Suppressor macrophage treated with lipopolysaccharide for 4 hours (primary cell): Measurements from ENCODE around the gene ABHD16B.

ENCODE experiments used
- DNase-seq: peaks from one replicate; pipeline ENCODE4 v3.0.0-alpha.2; 2020

Gene ABHD16B

GRCh38 chr20:63881451-63882226 lies 20.3 kb downstream of the ABHD16B start:
- DNase-seq: no peak

- DNase-seq: no peak
Measured at GRCh38 chr20:63882257-63883200, 21.2 kb downstream of the ABHD16B start.

GRCh38 chr20:63883201-63883593 lies 21.9 kb downstream of the ABHD16B start:
- DNase-seq: no peak

- DNase-seq: no peak
Measured at GRCh38 chr20:63884506-63885263, 23.4 kb downstream of the ABHD16B start.

GRCh38 chr20:63885264-63886053 lies 24.2 kb downstream of the ABHD16B start:
- no peak for DNase-seq

- no peak for DNase-seq
Measured at GRCh38 chr20:63886054-63886419, 24.7 kb downstream of the ABHD16B start.

GRCh38 chr20:63886921-63887320 lies 25.6 kb downstream of the ABHD16B start:
- DNase-seq: no peak

- peak; percentile 83 for DNase-seq
Measured at GRCh38 chr20:63889241-63890200, 28.2 kb downstream of the ABHD16B start.

GRCh38 chr20:63890201-63890576 lies 28.9 kb downstream of the ABHD16B start:
- peak; percentile 30 for DNase-seq

GRCh38 chr20:63890616-63891015 lies 29.3 kb downstream of the ABHD16B start:
- no peak for DNase-seq

- no peak for DNase-seq
Measured at GRCh38 chr20:63891061-63892002, 30.0 kb downstream of the ABHD16B start.

- DNase-seq: no peak
Measured at GRCh38 chr20:63892402-63892801, 31.1 kb downstream of the ABHD16B start.

GRCh38 chr20:63893999-63894357 lies 32.7 kb downstream of the ABHD16B start:
- no peak for DNase-seq

- peak; percentile 99 for DNase-seq
Measured at GRCh38 chr20:63894358-63895201, 33.3 kb downstream of the ABHD16B start, which contains the start of gene DNAJC5. DNAJC5 (plus strand) TSS chr20:63895126; CDS start chr20:63928346, 33,220 bp downstream.

- no peak for DNase-seq
Measured at GRCh38 chr20:63895202-63895951, 34.1 kb downstream of the ABHD16B start.

GRCh38 chr20:63895952-63896263 lies 34.6 kb downstream of the ABHD16B start:
- DNase-seq: no peak

GRCh38 chr20:63896264-63897105 lies 35.2 kb downstream of the ABHD16B start:
- DNase-seq: peak; percentile 88
